Naive thymus-derived CD4-positive, alpha-beta T cell (primary cell): Measurements from ENCODE around the gene DLL1. TPM values are rescaled to one million over a fixed set of nuclear protein-coding genes. Genes with fewer than 3 reads are reported as not detected.

Experiments used
- ATAC-seq: fragments of 150-1000 bp; cut with Tn5 transposase; 2 replicates; pipeline ENCODE4 v1.10.0; 2021; ENCODE audit warnings: mild to moderate bottlenecking, moderate library complexity
- CTCF ChIA-PET: fragments of 350-600 bp; sonication (Branson Sonifier 250); formaldehyde crosslinking; loops from one replicate; lab custom pipeline; 2021; ENCODE audit warnings: antibody characterized with exemption; lab: Charles Lee
- POLR2A ChIA-PET: fragments of 350-600 bp; sonication (Branson Sonifier 250); formaldehyde crosslinking; loops from one replicate; lab custom pipeline; 2021; ENCODE audit warnings: antibody characterized with exemption, inconsistent platforms; lab: Charles Lee
- DNase-seq, 9 donors: peaks; one replicate each; pipeline versions ENCODE4 v3.0.0 to v3.0.0-alpha.2; 2020 to 2022; ENCODE audit warnings: mixed read lengths in 1 of 9
- H3K27ac ChIP-seq: one replicate; pipeline ENCODE4 v1.7.0; 2013; ENCODE audit warnings: mild to moderate bottlenecking, low read depth, low read length, moderate library complexity
- H3K27me3 ChIP-seq, 2 donors: one replicate each; pipeline ENCODE4 v1.7.0; 2013; ENCODE audit warnings: low read length in 2 of 2, mild to moderate bottlenecking in 2 of 2, moderate library complexity in 2 of 2; ENCODE audit not compliant: control insufficient read depth in 2 of 2, insufficient read depth in 2 of 2
- H3K36me3 ChIP-seq, 3 experiments: 1 replicate in 2 of 3; 2 replicates in 1 of 3; pipeline ENCODE4 v1.7.0; 2013; ENCODE audit warnings: low read length in 3 of 3, mild to moderate bottlenecking in 3 of 3, moderate library complexity in 1 of 3; ENCODE audit not compliant: insufficient read depth in 3 of 3, control insufficient read depth in 2 of 3
- H3K4me1 ChIP-seq, 2 donors: one replicate each; pipeline ENCODE4 v1.7.0; 2013; ENCODE audit warnings: low read length in 2 of 2, mild to moderate bottlenecking in 2 of 2, moderate library complexity in 1 of 2; ENCODE audit not compliant: control insufficient read depth in 2 of 2, insufficient read depth in 2 of 2
- H3K4me3 ChIP-seq: 2 replicates; pipeline ENCODE4 v1.7.0; 2013; ENCODE audit warnings: mild to moderate bottlenecking, low read length
- H3K9me3 ChIP-seq, 3 experiments: 1 replicate in 2 of 3; 2 replicates in 1 of 3; pipeline ENCODE4 v1.7.0; 2013; ENCODE audit warnings: low read length in 3 of 3; ENCODE audit not compliant: control insufficient read depth in 2 of 3
- H3K27ac Mint-ChIP-seq, 9 donors: one replicate each; pipeline ENCODE4 v1.8.0; 2020 to 2022; ENCODE audit warnings: mixed read lengths in 9 of 9, mild to moderate bottlenecking in 8 of 9, moderate library complexity in 5 of 9, inconsistent platforms in 2 of 9
- H3K27me3 Mint-ChIP-seq, 5 donors: one replicate each; pipeline ENCODE4 v1.8.0; 2021 to 2022; ENCODE audit warnings: mixed read lengths in 5 of 5, mild to moderate bottlenecking in 1 of 5
- H3K36me3 Mint-ChIP-seq, 5 donors: one replicate each; pipeline ENCODE4 v1.8.0; 2020 to 2022; ENCODE audit warnings: mixed read lengths in 5 of 5, mild to moderate bottlenecking in 3 of 5, inconsistent platforms in 1 of 5
- H3K4me1 Mint-ChIP-seq, 7 donors: one replicate each; pipeline ENCODE4 v1.8.0; 2020 to 2022; ENCODE audit warnings: mixed read lengths in 7 of 7, mild to moderate bottlenecking in 3 of 7, inconsistent platforms in 1 of 7
- H3K4me3 Mint-ChIP-seq, 10 donors: one replicate each; pipeline ENCODE4 v1.8.0; 2020 to 2022; ENCODE audit warnings: mild to moderate bottlenecking in 10 of 10, mixed read lengths in 10 of 10, moderate library complexity in 6 of 10, inconsistent platforms in 2 of 10
- H3K9me3 Mint-ChIP-seq, 11 donors: one replicate each; pipeline ENCODE4 v1.8.0; 2020 to 2022; ENCODE audit warnings: mixed read lengths in 11 of 11, mild to moderate bottlenecking in 4 of 11, inconsistent platforms in 1 of 11, moderate library complexity in 1 of 11
- intact Hi-C, 2 donors: fragments of 100-400 bp; cut with micrococcal nuclease; formaldehyde crosslinking; loops; one replicate each; pipeline ENCODE4 v1.15.1; 2023
- polyA plus RNA-seq, 2 donors: library from polyadenylated mRNA; unstranded; fragments of 300-500 nt; fragmentation: Illumina TruSeq; gene quantifications; one replicate each; pipeline ENCODE4 v1.2.3, GENCODE V29; 2021
- total RNA-seq, 6 experiments: library from RNA in 5 of 6; stranded (reverse) in 5 of 6; gene quantifications; 1 replicate in 5 of 6; 2 replicates in 1 of 6; pipeline ENCODE4 v1.2.3 and lab custom pipeline; 2021 to 2026

DLL1 gene
- total and polyA plus RNA-seq, 7 experiments from 2014 or later, result 0.19 to 12.9 (median 3.3) TPM

- Histone ChIP-seq H3K9me3 (no peaks in the 10 kb centered on the region), H3K4me3 (no peak overlapping the region), H3K27me3 (no peaks in the 10 kb centered on the region), H3K36me3 (no peaks in the 10 kb centered on the region), H3K4me1 (no peaks in the 10 kb centered on the region), H3K27ac (no peak overlapping the region)
- ATAC-seq (no peak), DNase-seq (no peak)
- no peaks in the 10 kb centered on the region for H3K9me3 Mint-ChIP-seq
- POLR2A ChIA-PET, result no interaction called here
- H3K4me3 Mint-ChIP-seq, result no peak overlapping the region
- no peaks in the 10 kb centered on the region for H3K36me3 Mint-ChIP-seq
- CTCF ChIA-PET, result no interaction called here
- intact Hi-C loops, result no loop called here
- H3K4me1 Mint-ChIP-seq, result peaks cover 0 to 3% (median 0%) of the 10 kb centered on the region in 7 donors
- peaks cover 0 to 25% (median 4%) of the 10 kb centered on the region in 5 donors for H3K27me3 Mint-ChIP-seq
- H3K27ac Mint-ChIP-seq, result no peak overlapping the region
Measured at GRCh38 chr6:170258407-170258806, 32.5 kb downstream of the DLL1 start.

- POLR2A ChIA-PET, result no interaction called here
Measured at GRCh38 chr6:170257376-170257775, 33.5 kb downstream of the DLL1 start.

GRCh38 chr6:170256641-170257040 is 34.2 kb downstream of the DLL1 start:
- Mint-ChIP-seq H3K9me3 (no peaks in the 10 kb centered on the region), H3K4me3 (no peak overlapping the region), H3K27me3 (peaks cover 0 to 16% (median 0%) of the 10 kb centered on the region in 5 donors), H3K27ac (no peak overlapping the region), H3K36me3 (no peaks in the 10 kb centered on the region), H3K4me1 (peaks cover 0 to 3% (median 0%) of the 10 kb centered on the region in 7 donors)
- Histone ChIP-seq H3K9me3 (no peaks in the 10 kb centered on the region), H3K4me3 (no peak overlapping the region), H3K36me3 (no peaks in the 10 kb centered on the region), H3K27ac (no peak overlapping the region), H3K4me1 (no peaks in the 10 kb centered on the region), H3K27me3 (no peaks in the 10 kb centered on the region)
- ChIA-PET CTCF (no interaction called here), POLR2A (no interaction called here)
- ATAC-seq, result no peak
- no peak for DNase-seq
- intact Hi-C loops, result no loop called here

More at GRCh38 chr6:170257376-170257775, 33.5 kb downstream of the DLL1 start:
- Histone ChIP-seq H3K27me3 (no peaks in the 10 kb centered on the region), H3K4me1 (no peaks in the 10 kb centered on the region), H3K4me3 (no peak overlapping the region), H3K9me3 (no peaks in the 10 kb centered on the region), H3K27ac (no peak overlapping the region), H3K36me3 (no peaks in the 10 kb centered on the region)
- CTCF ChIA-PET, result interaction anchor here (0.6 kb wide), 1 partner anchor 282 kb away, joined by 3 read pairs; no protein-coding TSS in a partner anchor
- H3K27ac Mint-ChIP-seq, result no peak overlapping the region
- H3K36me3 Mint-ChIP-seq, result no peaks in the 10 kb centered on the region
- peaks cover 0 to 3% (median 0%) of the 10 kb centered on the region in 7 donors for H3K4me1 Mint-ChIP-seq
- peaks cover 0 to 16% (median 0%) of the 10 kb centered on the region in 5 donors for H3K27me3 Mint-ChIP-seq
- no peaks in the 10 kb centered on the region for H3K9me3 Mint-ChIP-seq
- DNase-seq (no peak), ATAC-seq (no peak)
- H3K4me3 Mint-ChIP-seq, result no peak overlapping the region
- intact Hi-C loops, result no loop called here

DNA sequence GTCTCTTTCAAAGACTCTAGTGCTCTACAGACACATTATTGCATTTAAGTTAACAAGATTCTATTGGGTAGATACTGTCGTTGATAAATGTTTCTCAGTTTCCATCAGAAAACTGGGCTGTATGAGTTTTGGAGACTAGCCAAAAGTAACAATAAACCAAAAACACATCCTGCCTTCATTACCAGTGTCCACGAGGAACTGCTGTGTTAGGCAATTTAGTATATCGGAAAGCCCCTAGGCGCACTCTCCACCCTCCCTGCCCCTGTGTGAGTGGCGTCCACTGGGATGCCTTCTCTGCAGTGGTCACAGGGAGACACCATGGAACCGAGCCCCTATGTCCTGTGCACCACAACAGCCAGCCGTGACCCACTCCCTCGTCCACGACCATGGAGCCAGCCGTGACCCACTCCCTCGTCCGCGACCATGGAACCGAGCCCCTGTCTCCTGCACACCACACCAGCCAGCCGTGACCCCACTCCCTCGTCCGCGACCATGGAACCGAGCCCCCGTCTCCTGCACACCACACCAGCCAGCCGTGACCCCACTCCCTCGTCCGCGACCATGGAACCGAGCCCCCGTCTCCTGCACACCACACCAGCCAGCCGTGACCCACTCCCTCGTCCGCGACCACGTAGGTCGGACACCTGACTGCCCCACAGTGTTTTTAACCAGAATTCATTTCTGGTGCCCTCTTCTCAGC is 35.3 kb downstream of the DLL1 start:
- H3K27me3 ChIP-seq, result no peaks in the 10 kb centered on the region
- H3K9me3 ChIP-seq, result no peaks in the 10 kb centered on the region
- no peak overlapping the region for H3K27ac ChIP-seq
- H3K4me3 ChIP-seq, result no peak overlapping the region
- Mint-ChIP-seq H3K4me3 (no peak overlapping the region), H3K4me1 (peaks cover 0 to 3% (median 0%) of the 10 kb centered on the region in 7 donors), H3K36me3 (no peaks in the 10 kb centered on the region), H3K27me3 (peaks cover 0 to 14% (median 0%) of the 10 kb centered on the region in 5 donors), H3K9me3 (no peaks in the 10 kb centered on the region), H3K27ac (no peak overlapping the region)
- no peaks in the 10 kb centered on the region for H3K36me3 ChIP-seq
- POLR2A ChIA-PET, result no interaction called here
- CTCF ChIA-PET, result no interaction called here
- ATAC-seq (no peak), DNase-seq (no peak)
- H3K4me1 ChIP-seq, result no peaks in the 10 kb centered on the region
- intact Hi-C loops, result no loop called here

DNA sequence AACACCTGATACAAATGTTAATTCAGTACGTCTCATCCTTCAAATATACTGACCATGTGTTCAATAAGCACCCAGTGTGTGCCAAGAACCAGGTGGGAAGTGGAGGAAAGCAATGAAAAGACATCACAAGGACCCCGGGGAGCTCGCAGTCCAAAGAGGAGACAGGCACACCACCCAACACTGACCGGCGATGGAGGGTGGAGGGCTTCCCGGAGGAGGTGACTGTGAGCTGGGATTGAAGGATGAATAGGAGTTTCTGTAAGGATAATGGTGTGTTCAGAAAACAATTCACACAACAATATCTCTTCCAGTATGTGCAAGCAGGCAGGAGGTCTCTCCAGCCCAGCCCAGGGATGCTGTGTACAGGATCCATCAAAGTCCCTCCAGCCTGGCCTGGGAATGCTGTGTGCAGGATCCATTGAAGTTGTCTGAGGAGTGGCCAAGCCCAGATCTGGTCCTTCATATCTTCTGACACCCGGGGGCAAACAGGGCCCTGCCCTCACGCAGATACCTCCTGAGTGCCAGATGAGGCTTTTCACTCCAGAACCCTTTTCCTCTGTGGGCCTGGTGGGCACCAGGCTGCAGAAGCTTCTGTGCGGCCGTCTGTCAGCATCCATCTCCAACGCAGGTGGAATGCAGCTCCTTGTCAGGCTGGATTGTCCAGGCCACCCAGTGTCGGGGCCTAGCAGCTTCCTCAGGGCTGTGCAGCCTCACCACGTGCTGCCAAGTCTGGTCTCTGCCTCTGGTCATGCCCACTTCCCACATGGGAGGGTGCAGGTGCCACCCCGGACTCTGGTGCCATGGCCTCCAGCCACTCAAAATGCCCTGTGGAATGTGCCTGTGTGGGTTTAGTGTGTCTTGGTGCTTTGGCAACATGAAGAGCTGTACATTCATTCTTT is 36.3 kb downstream of the DLL1 start:
- H3K4me3 ChIP-seq, result no peak overlapping the region

GRCh38 chr6:170253910-170254269 is 37.0 kb downstream of the DLL1 start:
- Histone ChIP-seq H3K27me3 (no peaks in the 10 kb centered on the region), H3K27ac (no peak overlapping the region), H3K4me1 (no peaks in the 10 kb centered on the region), H3K36me3 (no peaks in the 10 kb centered on the region), H3K9me3 (no peaks in the 10 kb centered on the region), H3K4me3 (no peak overlapping the region)
- no peaks in the 10 kb centered on the region for H3K9me3 Mint-ChIP-seq
- peaks cover 0 to 3% (median 0%) of the 10 kb centered on the region in 7 donors for H3K4me1 Mint-ChIP-seq
- CTCF ChIA-PET, result no interaction called here
- no peak overlapping the region for H3K27ac Mint-ChIP-seq
- POLR2A ChIA-PET, result no interaction called here
- no peak for ATAC-seq
- H3K36me3 Mint-ChIP-seq, result no peaks in the 10 kb centered on the region
- intact Hi-C loops, result no loop called here
- H3K4me3 Mint-ChIP-seq, result no peak overlapping the region
- peaks cover 0 to 8% (median 0%) of the 10 kb centered on the region in 5 donors for H3K27me3 Mint-ChIP-seq
- no peak for DNase-seq

More for the DNA sequence above, 36.3 kb downstream of the DLL1 start:
- Histone ChIP-seq H3K9me3 (no peaks in the 10 kb centered on the region), H3K36me3 (no peaks in the 10 kb centered on the region), H3K27ac (no peak overlapping the region), H3K27me3 (no peaks in the 10 kb centered on the region), H3K4me1 (no peaks in the 10 kb centered on the region)
- Mint-ChIP-seq H3K4me3 (no peak overlapping the region), H3K9me3 (no peaks in the 10 kb centered on the region), H3K4me1 (peaks cover 0 to 3% (median 0%) of the 10 kb centered on the region in 7 donors), H3K36me3 (no peaks in the 10 kb centered on the region), H3K27me3 (peaks cover 0 to 11% (median 0%) of the 10 kb centered on the region in 5 donors), H3K27ac (no peak overlapping the region)
- DNase-seq, result no peak
- ChIA-PET CTCF (no interaction called here), POLR2A (no interaction called here)
- intact Hi-C loops, result no loop called here
- no peak for ATAC-seq
